Prostate gland (tissue), 2 donors: Measurements from ENCODE around the gene ZNF891. TPM values are rescaled to one million over a fixed set of nuclear protein-coding genes. Genes with fewer than 3 reads are reported as not detected.

Experiments used
- DNase-seq: peaks from one replicate; pipeline ENCODE4 v3.0.0-alpha.2; 2019; ENCODE audit warnings: low spot score
- H3K27ac ChIP-seq, 2 donors: fragments of 200-600 bp; sonication (generic); 2 replicates each; pipeline ENCODE4 v1.5.1; 2017 to 2019
- H3K27me3 ChIP-seq: fragments of 200-600 bp; sonication (generic); replicated peaks from 2 replicates; pipeline ENCODE4 v1.5.1; 2019; ENCODE audit not compliant: insufficient read depth
- H3K36me3 ChIP-seq, 2 donors: fragments of 200-600 bp; sonication (generic); 1 replicate in 1 of 2; 2 replicates in 1 of 2; pipeline versions ENCODE4 v1.5.1 to v1.8.1; 2017 to 2019
- H3K4me1 ChIP-seq: fragments of 200-600 bp; sonication (generic); replicated peaks from 2 replicates; pipeline ENCODE4 v1.5.1; 2019
- H3K4me3 ChIP-seq, 2 donors: fragments of 200-600 bp; sonication (generic); 2 replicates each; pipeline ENCODE4 v1.5.1; 2017 to 2019
- H3K9me3 ChIP-seq: fragments of 200-600 bp; sonication (generic); 2 replicates; pipeline ENCODE4 v1.5.1; 2017
- CTCF ChIP-seq, 4 experiments: fragments of 200-600 bp in 2 of 4; fragments of 450-650 bp in 2 of 4; sonication (generic) in 2 of 4; IDR thresholded peaks; 1 replicate in 3 of 4; 2 replicates in 1 of 4; pipeline ENCODE4 v1.5.1; 2016 to 2019; ENCODE audit warnings: antibody characterized with exemption in 4 of 4, mild to moderate bottlenecking in 2 of 4, moderate library complexity in 2 of 4
- POLR2A ChIP-seq: fragments of 450-650 bp; IDR thresholded peaks from one replicate; pipeline ENCODE4 v1.6.1; 2016; ENCODE audit warnings: antibody characterized with exemption, mild to moderate bottlenecking
- POLR2AphosphoS5 ChIP-seq: sonication (generic); formaldehyde crosslinking; IDR thresholded peaks from one replicate; pipeline ENCODE4 v1.6.1; 2017; ENCODE audit warnings: antibody characterized with exemption
- WGBS: methylation state at CpG from one replicate; pipeline ENCODE4 v1.1.5; 2018; 5-methylcytosine and 5-hydroxymethylcytosine counted together
- intact Hi-C: fragments of 100-400 bp; cut with DNase I; formaldehyde crosslinking; loops from one replicate; pipeline ENCODE4 v1.14.2; 2022
- total RNA-seq, 2 donors: library from RNA; depleted of rRNA; stranded (reverse); fragments of >200 nt; gene quantifications; one replicate each; pipeline ENCODE4 v1.1.0, GENCODE V29; 2016

ZNF891 gene
- total RNA-seq, 2 donors from 2014 or later = 1.9 to 3.0 TPM

- no peak for DNase-seq
- 93% methylated on average over 1 of the region's 1 CpG for WGBS
- Histone ChIP-seq H3K27ac (no peak overlapping the region), H3K27me3 (no peaks in the 10 kb centered on the region), H3K4me1 (no peaks in the 10 kb centered on the region), H3K36me3 (peaks cover 9 to 10% of the 10 kb centered on the region in 2 donors), H3K9me3 (peaks cover 26% of the 10 kb centered on the region), H3K4me3 (no peak overlapping the region)
- TF ChIP-seq POLR2A (no peak), POLR2AphosphoS5 (no peak), CTCF (IDR thresholded peaks at IDR 0.05) (no peak)
- intact Hi-C loops = no loop called here
These were observed 23.0 kb downstream of the ZNF891 start for GRCh38 chr12:133107121-133107520.

- Histone ChIP-seq H3K9me3 (peaks cover 26% of the 10 kb centered on the region), H3K36me3 (peaks cover 9 to 14% of the 10 kb centered on the region in 2 donors), H3K4me3 (no peak overlapping the region), H3K4me1 (no peaks in the 10 kb centered on the region), H3K27me3 (no peaks in the 10 kb centered on the region), H3K27ac (no peak overlapping the region)
- no peak for DNase-seq
- intact Hi-C loops = no loop called here
- TF ChIP-seq POLR2A (no peak), POLR2AphosphoS5 (no peak), CTCF (IDR thresholded peaks at IDR 0.05) (no peak)
- WGBS = 96% methylated on average over 5 of the region's 5 CpGs
These were observed 23.8 kb downstream of the ZNF891 start for GRCh38 chr12:133106253-133106652.

- WGBS = 98% methylated on average over 3 of the region's 3 CpGs
- no peaks in the 10 kb centered on the region for H3K4me1 ChIP-seq
- TF ChIP-seq CTCF (IDR thresholded peaks at IDR 0.05) (no peak), POLR2AphosphoS5 (no peak), POLR2A (no peak)
- H3K27me3 ChIP-seq = no peaks in the 10 kb centered on the region
- no peak for DNase-seq
- no peak overlapping the region for H3K4me3 ChIP-seq
- H3K9me3 ChIP-seq = peaks cover 25% of the 10 kb centered on the region
- intact Hi-C loops = no loop called here
- H3K36me3 ChIP-seq = peaks cover 12 to 15% of the 10 kb centered on the region in 2 donors
- no peak overlapping the region for H3K27ac ChIP-seq
These were observed 24.5 kb downstream of the ZNF891 start for GRCh38 chr12:133105620-133106019.

- H3K36me3 ChIP-seq = peaks cover 10 to 36% of the 10 kb centered on the region in 2 donors
- intact Hi-C loops = loop anchor here (5.0 kb wide), 1 partner anchor 96 kb away; the partner anchor contains the start of gene ZNF26
- peaks cover 4% of the 10 kb centered on the region for H3K9me3 ChIP-seq
- no peak overlapping the region for H3K4me3 ChIP-seq
- TF ChIP-seq POLR2AphosphoS5 (no peak), POLR2A (no peak), CTCF (IDR thresholded peaks at IDR 0.05) (no peak)
- WGBS = 100% methylated on average over 6 of the region's 6 CpGs
- no peak overlapping the region for H3K27ac ChIP-seq
- H3K27me3 ChIP-seq = no peaks in the 10 kb centered on the region
- H3K4me1 ChIP-seq = no peaks in the 10 kb centered on the region
- DNase-seq = no peak
These were observed 46.7 kb downstream of the ZNF891 start for GRCh38 chr12:133083345-133083744.

GRCh38 chr12:133081159-133081780, 48.8 kb downstream of the ZNF891 start:
- WGBS = 28% methylated on average over 17 of the region's 17 CpGs
- H3K4me3 ChIP-seq = peak overlapping the region; percentile 68 to 86
- H3K27ac ChIP-seq = peak overlapping the region; percentile 97 to 98
- H3K9me3 ChIP-seq = peaks cover 4% of the 10 kb centered on the region
- TF ChIP-seq POLR2AphosphoS5 (no peak), POLR2A (no peak), CTCF (IDR thresholded peaks at IDR 0.05) (no peak)
- no peaks in the 10 kb centered on the region for H3K4me1 ChIP-seq
- no peaks in the 10 kb centered on the region for H3K27me3 ChIP-seq
- intact Hi-C loops = loop anchor here (2.0 to 5.0 kb wide), 3 partner anchors 44 to 94 kb away; partner anchors contain the start of genes ZNF10, ZNF26, ZNF84 and ZNF891
- no peak for DNase-seq
- peaks cover 10 to 31% of the 10 kb centered on the region in 2 donors for H3K36me3 ChIP-seq
